ENCODE data around the gene XPNPEP2.
"Not testable (repeated sequence)": the region's sequence is repeated elsewhere in the genome, so short reads cannot be mapped to it uniquely, and the experiment has no call there.

Gene XPNPEP2

DNA sequence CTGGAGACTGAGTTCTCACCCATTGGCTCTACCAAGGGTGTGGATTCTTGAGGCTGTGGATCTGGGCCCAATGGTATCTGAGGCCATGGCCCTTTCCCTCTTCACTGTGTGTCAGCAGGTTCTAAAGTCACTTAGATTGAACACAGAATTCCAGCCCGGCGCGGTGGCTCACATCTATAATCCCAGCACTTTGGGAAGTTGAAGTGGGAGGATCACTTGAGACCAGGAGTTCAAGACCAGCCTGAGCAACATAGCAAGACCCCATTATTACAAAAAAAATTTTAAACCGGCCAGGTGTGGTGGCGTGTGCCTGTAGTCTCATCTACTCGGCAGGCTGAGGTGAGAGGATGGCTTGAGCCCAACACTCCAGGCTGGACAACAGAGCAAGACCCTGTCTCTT is 18.0 kb upstream of the XPNPEP2 start:
- no peak for DNase-seq

- DNase-seq, result no peak
Measured at GRCh38 chrX:129721414-129721813, 17.4 kb upstream of the XPNPEP2 start.

DNA sequence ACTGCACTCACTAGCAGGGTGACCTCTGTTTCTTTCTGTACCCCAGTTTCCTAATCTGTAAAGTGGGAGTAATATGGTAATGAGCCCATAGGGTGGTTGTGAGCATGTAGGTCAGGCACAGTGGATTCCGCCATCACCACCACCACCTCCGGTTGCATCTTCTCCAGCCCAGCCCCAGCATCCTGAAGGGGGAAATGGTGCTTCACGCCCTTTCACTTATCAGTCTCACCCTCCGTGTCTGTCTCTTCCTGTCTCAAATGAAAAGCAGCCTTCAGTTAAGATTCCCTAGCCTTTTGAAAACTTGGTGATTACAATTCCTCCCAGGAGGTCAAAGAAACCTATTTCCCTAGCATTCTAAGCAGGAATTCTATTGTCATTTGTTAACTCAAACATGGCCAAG is 16.9 kb upstream of the XPNPEP2 start:
- DNase-seq, result no peak

DNA sequence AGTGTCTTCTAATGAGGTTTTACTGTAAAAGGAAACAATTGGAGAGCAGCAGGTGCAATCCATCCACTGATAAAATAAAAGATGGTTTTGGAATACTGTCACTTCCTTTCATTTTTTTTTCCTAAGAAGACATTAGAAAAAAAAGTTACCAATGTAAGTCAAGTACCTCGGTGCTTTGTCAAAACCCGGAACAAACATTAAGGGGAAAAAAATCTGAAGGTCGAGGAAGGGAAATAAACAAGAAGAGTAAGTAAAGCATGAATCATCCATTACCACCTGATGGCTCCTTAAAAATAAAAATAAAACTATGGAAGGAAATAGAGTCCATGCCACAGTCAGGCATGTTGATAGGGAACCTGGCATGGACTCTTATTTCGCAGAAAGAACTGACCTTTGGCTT is 15.3 kb upstream of the XPNPEP2 start:
- no peak for DNase-seq

DNA sequence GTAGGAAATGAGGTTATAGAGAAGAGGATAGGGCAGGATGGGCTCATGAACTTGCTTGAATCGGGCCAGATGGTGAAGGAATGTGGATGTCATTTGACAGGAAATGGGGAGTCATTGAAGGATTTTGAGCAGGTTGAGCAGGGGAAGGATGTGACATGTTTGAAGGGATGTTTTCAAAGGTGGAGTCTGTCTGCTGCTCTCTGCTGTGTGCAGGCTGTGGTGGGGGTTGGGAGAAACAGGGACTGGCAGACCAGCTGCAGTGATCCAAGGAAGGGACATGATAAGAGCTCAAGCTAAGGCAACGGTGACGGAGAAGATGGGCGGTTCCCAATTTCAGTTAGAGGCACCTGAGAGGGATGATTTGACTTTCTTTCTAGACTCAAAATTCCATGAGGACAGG is 14.0 kb upstream of the XPNPEP2 start:
- no peak for DNase-seq

DNA sequence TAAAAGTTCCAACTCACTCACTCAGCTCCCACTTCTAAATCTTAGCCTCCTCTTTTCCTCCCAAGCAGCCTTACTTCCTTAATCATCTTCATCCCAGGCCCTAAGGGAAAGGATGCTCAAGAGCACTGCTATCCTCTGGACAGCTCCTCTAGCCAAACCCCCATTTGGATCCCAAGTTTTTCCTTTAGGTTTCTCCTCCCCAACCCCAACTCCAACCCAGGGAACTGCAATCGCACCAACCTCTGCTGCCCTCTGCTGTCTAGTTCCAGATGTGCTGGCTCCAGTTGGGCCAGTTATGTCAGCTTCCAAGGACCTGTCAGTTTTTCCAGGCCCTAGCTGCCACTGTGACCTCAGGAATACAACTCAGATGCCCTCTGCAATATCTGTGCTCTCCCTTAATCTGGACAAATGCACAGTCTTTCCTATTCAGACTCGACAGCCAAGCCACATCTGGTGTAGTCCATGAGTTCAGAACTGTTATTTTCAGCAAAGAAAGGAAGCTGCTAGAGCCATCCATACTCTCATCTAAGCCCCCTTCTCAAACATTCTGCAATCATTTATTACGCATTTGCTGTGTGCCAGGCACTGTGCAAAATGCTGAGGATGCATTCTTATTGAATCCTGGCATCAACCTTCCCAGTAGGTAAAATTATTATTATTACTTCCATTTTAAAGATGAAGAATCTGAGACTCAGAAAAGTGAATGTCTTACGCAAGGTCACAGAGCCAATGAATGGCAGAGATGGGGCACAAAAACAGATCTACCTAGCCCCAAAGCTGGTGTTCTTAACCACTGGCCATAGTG is 12.3 kb upstream of the XPNPEP2 start:
- no peak for DNase-seq

GRCh38 chrX:129728061-129728460 is 10.7 kb upstream of the XPNPEP2 start:
- no peak for DNase-seq

DNA sequence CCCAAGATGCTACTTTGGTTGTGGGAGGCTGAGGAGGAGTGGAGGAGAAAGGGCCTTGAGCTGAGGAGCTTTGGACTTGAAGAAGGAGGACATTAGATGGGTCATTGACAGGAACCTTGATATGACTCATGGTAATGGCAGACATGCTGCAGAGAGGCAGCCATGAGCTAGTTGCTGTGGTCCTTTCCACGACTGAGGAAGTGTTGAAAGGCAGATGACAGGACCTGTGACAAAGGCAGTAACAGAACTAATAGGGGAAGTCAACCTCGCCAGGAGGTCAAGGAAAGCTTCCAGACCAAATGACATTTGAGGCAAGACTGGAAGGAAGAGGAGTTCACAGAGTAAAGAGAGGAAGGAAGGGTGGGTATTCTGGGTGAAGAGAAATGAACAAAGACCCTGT is 7.6 kb upstream of the XPNPEP2 start:
- DNase-seq, result peak in 1 of 2 donors; percentile 49

- no peak for DNase-seq
Measured at GRCh38 chrX:129732857-129733256, 5.9 kb upstream of the XPNPEP2 start.

- DNase-seq, result no peak
Measured at GRCh38 chrX:129733335-129733734, 5.4 kb upstream of the XPNPEP2 start.

GRCh38 chrX:129736491-129736890 is 2.3 kb upstream of the XPNPEP2 start:
- DNase-seq, result no peak

DNA sequence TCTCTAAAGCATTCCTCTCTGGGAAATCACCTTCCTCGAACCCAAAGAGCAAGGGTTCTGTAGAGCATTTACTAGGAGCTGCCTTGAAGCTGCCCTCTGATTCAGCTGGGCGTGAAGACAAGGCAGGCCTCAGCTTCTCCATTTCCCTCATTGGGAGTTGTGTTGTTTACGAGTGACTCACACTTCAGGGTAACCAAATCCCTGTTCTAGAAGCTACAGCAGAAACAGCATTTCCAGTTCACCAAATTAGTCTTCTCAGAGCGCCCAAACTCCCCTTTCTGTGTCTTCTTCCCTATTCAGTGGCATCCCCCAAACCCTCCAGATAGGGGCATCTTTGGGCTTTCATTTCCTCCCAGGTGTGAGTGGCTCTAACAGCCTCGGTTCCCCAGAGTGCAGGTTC is 863 bp upstream of the XPNPEP2 start:
- DNase-seq, result peak in 1 of 2 donors; percentile 39

DNA sequence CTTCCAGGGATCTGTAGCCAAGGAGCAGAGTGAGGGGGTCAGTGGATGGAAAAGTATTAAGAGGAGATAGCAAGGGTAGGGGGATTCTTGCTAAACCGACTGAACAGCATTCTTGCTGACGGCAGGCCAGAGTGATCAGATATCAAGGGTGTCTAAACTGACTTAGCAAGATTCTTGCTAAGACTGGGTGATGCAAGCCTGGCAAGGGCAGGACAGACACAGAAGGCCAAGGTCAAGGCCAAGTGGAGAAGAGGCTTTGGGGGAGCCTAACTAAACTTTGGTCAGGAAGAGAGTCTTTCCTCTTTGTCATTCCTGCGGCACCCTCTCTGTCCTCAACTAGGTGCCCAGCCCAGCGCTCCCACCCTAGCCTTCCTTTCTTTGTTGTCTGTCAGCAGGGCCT is 799 bp downstream of the XPNPEP2 start:
- no peak for DNase-seq

DNA sequence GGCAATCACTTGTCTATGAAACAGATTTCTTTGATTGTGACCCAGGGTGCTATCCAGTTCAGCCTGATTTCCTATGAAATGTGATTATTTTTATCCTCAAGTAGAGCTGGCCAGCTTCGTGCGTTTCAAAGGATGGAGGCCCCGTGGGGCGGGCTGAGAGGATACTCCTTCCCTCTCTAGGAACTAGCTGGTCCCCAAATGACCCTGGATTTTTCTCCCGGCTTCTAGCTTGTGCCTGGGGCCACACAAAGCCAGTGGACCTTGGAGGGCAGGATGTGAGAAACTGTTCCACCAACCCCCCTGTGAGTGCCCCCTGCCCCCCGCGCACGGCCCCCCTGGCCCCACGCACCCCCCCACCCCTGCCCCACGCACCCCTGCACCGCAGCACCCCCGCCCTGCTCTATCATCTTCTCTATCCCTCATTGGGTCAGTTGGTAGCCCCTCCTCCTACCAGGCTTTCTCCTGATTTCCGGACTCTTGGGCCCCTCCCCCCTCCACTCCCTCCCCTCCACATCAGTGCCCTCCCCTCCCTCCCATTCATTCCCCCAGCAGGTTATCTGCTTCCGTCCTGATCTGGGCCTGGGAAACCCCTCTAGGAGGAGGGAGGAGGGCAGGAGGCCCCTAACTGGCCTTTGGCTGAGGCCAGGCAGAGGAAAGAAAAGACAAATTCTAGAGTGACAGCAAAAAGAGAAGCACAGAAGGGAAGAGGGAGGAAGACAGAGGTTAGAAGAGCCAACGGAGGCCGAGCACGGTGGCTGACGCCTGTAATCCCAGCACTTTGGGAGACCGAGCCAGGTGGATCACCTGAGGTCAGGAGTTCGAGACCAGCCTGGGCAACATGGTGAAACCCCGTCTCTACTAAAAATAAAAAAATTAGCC is 3.3 kb downstream of the XPNPEP2 start:
- no peak for DNase-seq

DNA sequence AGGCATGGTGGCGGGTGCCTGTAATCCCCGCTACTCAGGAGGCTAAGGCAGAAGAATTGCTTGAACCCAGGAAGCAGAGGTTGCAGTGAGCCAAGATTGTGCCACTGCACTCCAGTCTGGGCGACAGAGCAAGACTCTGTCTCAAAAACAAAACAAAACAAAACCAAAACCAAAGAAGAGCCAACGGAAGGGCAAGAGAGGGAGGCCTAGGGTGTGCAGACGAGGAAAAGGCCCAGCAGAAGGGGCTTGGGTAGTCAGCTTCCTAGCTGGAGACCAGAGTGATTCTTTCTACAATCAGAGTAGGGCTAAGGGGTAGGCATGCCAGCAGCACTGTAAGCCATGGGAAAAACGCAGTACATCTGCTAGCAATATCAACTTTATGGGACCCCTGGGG is 4.0 kb downstream of the XPNPEP2 start:
- DNase-seq, result not testable (repeated sequence)

GRCh38 chrX:129743821-129744220 is 5.0 kb downstream of the XPNPEP2 start:
- DNase-seq, result no peak

- DNase-seq, result no peak
Measured at GRCh38 chrX:129744861-129745321, 6.1 kb downstream of the XPNPEP2 start.

GRCh38 chrX:129746557-129747470 is 8.0 kb downstream of the XPNPEP2 start:
- DNase-seq, result no peak

DNA sequence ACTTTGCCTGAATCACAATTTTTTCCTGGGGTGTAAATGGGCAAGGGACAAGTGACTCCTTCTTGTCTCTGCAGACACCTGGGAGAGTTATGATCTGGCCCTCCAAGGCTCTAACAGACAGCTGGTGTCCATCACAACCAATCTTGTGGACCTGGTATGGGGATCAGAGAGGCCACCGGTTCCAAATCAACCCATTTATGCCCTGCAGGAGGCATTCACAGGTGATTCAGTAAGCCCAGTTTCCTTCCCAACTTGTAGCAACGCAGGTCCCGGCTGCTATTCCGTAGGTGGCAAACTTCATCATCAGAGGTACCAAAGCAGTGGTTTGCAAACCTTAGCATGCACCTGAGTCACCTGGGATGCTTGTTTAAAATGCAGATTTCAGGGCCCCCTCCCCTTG is 8.8 kb downstream of the XPNPEP2 start:
- DNase-seq, result no peak

DNA sequence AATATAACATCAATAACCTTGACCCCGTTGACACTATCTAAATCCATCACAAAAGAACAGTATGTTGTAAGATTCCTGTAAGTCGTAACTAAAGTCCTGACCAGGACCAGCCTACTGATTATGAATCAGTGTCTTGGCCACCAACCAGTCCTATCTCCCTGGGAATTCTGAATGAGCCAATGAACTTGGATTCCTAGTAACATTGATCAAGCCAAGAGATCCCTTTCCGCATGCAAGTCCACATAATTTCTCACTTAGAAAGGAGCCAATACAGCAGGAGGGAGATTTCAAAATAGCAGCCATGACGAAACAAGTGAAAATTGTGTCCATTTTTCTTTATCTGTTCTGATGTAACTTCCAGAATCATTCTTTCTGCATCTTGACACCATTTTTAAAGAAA is 9.5 kb downstream of the XPNPEP2 start:
- no peak for DNase-seq

GRCh38 chrX:129749069-129749468 is 10.3 kb downstream of the XPNPEP2 start:
- DNase-seq, result no peak

GRCh38 chrX:129750971-129751370 is 12.2 kb downstream of the XPNPEP2 start:
- no peak for DNase-seq
